Measurements from ENCODE around the gene GRK6.

DNA sequence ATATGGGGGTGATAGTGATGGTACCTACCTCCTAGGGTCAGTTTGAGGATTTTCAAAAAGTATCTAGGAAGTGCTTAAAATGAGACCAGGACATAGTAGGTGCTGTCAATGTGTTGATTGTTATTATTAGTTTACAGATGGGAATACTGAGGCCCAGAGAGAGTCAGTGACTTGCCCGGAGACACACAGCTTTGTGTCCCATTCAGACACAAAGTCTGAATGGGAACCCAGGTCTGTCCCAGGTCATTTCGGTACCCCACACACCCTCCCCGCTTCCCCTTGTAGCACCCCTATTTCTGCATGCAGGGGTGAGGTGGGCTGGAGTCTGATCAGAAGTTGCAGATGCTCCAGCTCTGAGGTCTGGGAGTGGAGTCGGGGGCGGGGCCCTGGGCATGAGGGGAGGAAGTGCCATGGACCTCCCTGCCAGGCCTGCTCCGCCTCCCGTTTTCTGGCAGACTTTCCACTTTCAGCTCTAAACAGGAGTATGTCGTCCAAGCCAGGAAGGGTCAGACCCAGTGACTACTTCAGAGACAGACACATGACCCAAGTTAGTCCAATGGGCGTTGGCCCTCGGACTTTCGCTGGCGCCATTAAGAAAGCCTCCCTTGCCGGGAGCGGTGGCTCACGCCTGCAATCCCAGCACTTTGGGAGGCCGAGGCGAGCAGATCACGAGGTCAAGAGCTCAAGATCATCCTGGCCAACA lies 50.2 kb downstream of the GRK6 start:
- TF ChIP-seq GABPA (IDR thresholded peaks at IDR 0.05; ENCODE audit: low read depth) (no peak), POLR2AphosphoS5 (IDR thresholded peaks at IDR 0.05; ENCODE audit: low read depth, low read length) (no peak; the same call in 1 of the 2 replicates)
- TF ChIP-seq, protein P1, sequence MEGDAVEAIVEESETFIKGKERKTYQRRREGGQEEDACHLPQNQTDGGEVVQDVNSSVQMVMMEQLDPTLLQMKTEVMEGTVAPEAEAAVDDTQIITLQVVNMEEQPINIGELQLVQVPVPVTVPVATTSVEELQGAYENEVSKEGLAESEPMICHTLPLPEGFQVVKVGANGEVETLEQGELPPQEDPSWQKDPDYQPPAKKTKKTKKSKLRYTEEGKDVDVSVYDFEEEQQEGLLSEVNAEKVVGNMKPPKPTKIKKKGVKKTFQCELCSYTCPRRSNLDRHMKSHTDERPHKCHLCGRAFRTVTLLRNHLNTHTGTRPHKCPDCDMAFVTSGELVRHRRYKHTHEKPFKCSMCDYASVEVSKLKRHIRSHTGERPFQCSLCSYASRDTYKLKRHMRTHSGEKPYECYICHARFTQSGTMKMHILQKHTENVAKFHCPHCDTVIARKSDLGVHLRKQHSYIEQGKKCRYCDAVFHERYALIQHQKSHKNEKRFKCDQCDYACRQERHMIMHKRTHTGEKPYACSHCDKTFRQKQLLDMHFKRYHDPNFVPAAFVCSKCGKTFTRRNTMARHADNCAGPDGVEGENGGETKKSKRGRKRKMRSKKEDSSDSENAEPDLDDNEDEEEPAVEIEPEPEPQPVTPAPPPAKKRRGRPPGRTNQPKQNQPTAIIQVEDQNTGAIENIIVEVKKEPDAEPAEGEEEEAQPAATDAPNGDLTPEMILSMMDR (IDR thresholded peaks at IDR 0.05): no peak
